Adrenal gland (tissue), 12 donors: ENCODE data around the gene PRKCE. TPM values are rescaled to one million over a fixed set of nuclear protein-coding genes. Genes with fewer than 3 reads are reported as not detected.

Source experiments
- DNase-seq, 7 donors: peaks; one replicate each; pipeline ENCODE4 v3.0.0-alpha.2; 2019 to 2020
- H3K27ac ChIP-seq, 5 donors: fragments of 200-600 bp; sonication (generic) in 4 of 5; 1 replicate in 3 of 5; 2 replicates in 2 of 5; pipeline versions ENCODE4 v1.5.1 to v1.8.0; 2016 to 2020; ENCODE audit warnings: mild to moderate bottlenecking in 1 of 5
- H3K27me3 ChIP-seq: fragments of 200-600 bp; 2 replicates; pipeline ENCODE4 v1.8.0; 2021
- H3K36me3 ChIP-seq, 2 donors: fragments of 200-600 bp; replicated peaks in 1 of 2; 1 replicate in 1 of 2; 2 replicates in 1 of 2; pipeline versions ENCODE4 v1.5.1 to v1.8.0; 2018 to 2022
- H3K4me1 ChIP-seq, 2 donors: fragments of 200-600 bp; replicated peaks in 1 of 2; 1 replicate in 1 of 2; 2 replicates in 1 of 2; pipeline versions ENCODE4 v1.5.1 to v1.8.0; 2018 to 2021
- H3K4me3 ChIP-seq, 4 donors: fragments of 200-600 bp; sonication (generic) in 3 of 4; one replicate each; pipeline ENCODE4 v1.5.1; 2016 to 2018
- H3K9me3 ChIP-seq, 3 donors: fragments of 200-600 bp; sonication (generic) in 1 of 3; replicated peaks in 1 of 3; 1 replicate in 2 of 3; 2 replicates in 1 of 3; pipeline versions ENCODE4 v1.5.1 to v1.8.0; 2016 to 2021
- CTCF ChIP-seq, 6 experiments: fragments of 450-650 bp in 4 of 6; fragments of 200-600 bp in 2 of 6; sonication (generic) in 1 of 6; IDR thresholded peaks; 1 replicate in 5 of 6; 2 replicates in 1 of 6; pipeline versions ENCODE4 v1.5.1 to v1.8.0; 2016 to 2021; ENCODE audit warnings: antibody characterized with exemption in 6 of 6, mild to moderate bottlenecking in 2 of 6, moderate library complexity in 1 of 6
- POLR2A ChIP-seq, 2 donors: fragments of 450-650 bp; IDR thresholded peaks; one replicate each; pipeline ENCODE4 v1.6.1; 2017; ENCODE audit warnings: antibody characterized with exemption in 2 of 2, mild to moderate bottlenecking in 2 of 2, moderate library complexity in 1 of 2
- WGBS, 4 donors: extraction: QIAGEN DNeasy Blood & Tissue Kit in 2 of 4; methylation state at CpG; one replicate each; pipeline versions ENCODE4 v1.1.5 to v1.1.7; 2013 to 2017; 5-methylcytosine and 5-hydroxymethylcytosine counted together
- intact Hi-C, 2 donors: fragments of 100-400 bp; cut with DNase I; formaldehyde crosslinking; loops; one replicate each; pipeline versions ENCODE4 v1.14.1 to v1.15.0; 2022 to 2023
- polyA plus RNA-seq, 3 donors: library from polyadenylated mRNA; stranded (reverse); fragments of 200-250 nt in 2 of 3; fragments of 350-450 nt in 1 of 3; fragmentation: Illumina TruSeq in 1 of 3; extraction: RNeasy Lipid Tissue Mini Kit (QIAGEN cat#74804) in 1 of 3; gene quantifications; one replicate each; pipeline ENCODE4 v1.2.3, GENCODE V29; 2013 to 2014
- total RNA-seq, 9 donors: library from RNA; depleted of rRNA in 4 of 9; stranded (reverse); fragments of >200 nt in 4 of 9; fragments of 120-200 nt in 1 of 9; fragmentation: NEBNext Ultra II Directional in 1 of 9; extraction: Animal tissue kit (Norgen Biotek cat#: 25700) in 1 of 9; gene quantifications; one replicate each; pipeline versions ENCODE4 v1.1.0 to v1.2.4, GENCODE V29; 2013 to 2023
- donor health status: healthy with polysubstance abuse.
- donor health status: Bipolar disorder and iron deficiency.
- donor health status: DM: yes; HTN: yes; CAD: no.
- donor health status: DM: no; HTN: no; CAD: no.
- donor health status: DM: no; HTN: no; CAD: no.
- donor health status: DM: yes; HTN: yes; CAD: no.

PRKCE gene
- total and polyA plus RNA-seq, 12 donors: 1.9 to 19.2 (median 8.0) TPM

- 29 to 61% (median 40%) methylated on average over 5 of the region's 5 CpGs for WGBS, 4 donors
- peak overlapping the region in 3 of 5 donors; percentile 1 to 37 (median 16) for H3K27ac ChIP-seq
- intact Hi-C loops: no loop called here
- no peak overlapping the region for H3K4me3 ChIP-seq
- H3K9me3 ChIP-seq: peaks cover 0 to 5% (median 0%) of the 10 kb centered on the region in 3 donors
- peak; percentile 35 to 82 (median 75) for DNase-seq
- no peaks in the 10 kb centered on the region for H3K36me3 ChIP-seq
- H3K27me3 ChIP-seq: no peaks in the 10 kb centered on the region
- no peak for TF ChIP-seq CTCF (IDR thresholded peaks at IDR 0.05)
- no peak for TF ChIP-seq POLR2A (IDR thresholded peaks at IDR 0.05)
- peaks cover 10 to 14% of the 10 kb centered on the region in 2 donors for H3K4me1 ChIP-seq
Observed at GRCh38 chr2:45872211-45872610, 220.7 kb downstream of the PRKCE start.

- Histone ChIP-seq H3K4me1 (peaks cover 10 to 14% of the 10 kb centered on the region in 2 donors), H3K27ac (no peak overlapping the region), H3K27me3 (no peaks in the 10 kb centered on the region), H3K4me3 (no peak overlapping the region), H3K9me3 (peaks cover 0 to 5% (median 0%) of the 10 kb centered on the region in 3 donors), H3K36me3 (no peaks in the 10 kb centered on the region)
- intact Hi-C loops: no loop called here
- no peak for TF ChIP-seq CTCF (IDR thresholded peaks at IDR 0.05)
- TF ChIP-seq POLR2A (IDR thresholded peaks at IDR 0.05): no peak
- WGBS, 4 donors: 52 to 80% (median 72%) methylated on average over 2 to 3 of the region's 3 CpGs
- DNase-seq: peak; percentile 43 to 90 (median 82)
Observed at GRCh38 chr2:45874344-45874743, 222.9 kb downstream of the PRKCE start.

- Histone ChIP-seq H3K9me3 (peaks cover 0 to 5% (median 0%) of the 10 kb centered on the region in 3 donors), H3K4me3 (no peak overlapping the region), H3K27me3 (no peaks in the 10 kb centered on the region), H3K4me1 (peaks cover 8 to 12% of the 10 kb centered on the region in 2 donors), H3K36me3 (no peaks in the 10 kb centered on the region), H3K27ac (no peak overlapping the region)
- 91 to 100% (median 98%) methylated on average over 2 of the region's 2 CpGs for WGBS, 4 donors
- TF ChIP-seq POLR2A (IDR thresholded peaks at IDR 0.05) (no peak), CTCF (IDR thresholded peaks at IDR 0.05) (no peak)
- intact Hi-C loops: no loop called here
- DNase-seq: no peak
Observed at GRCh38 chr2:45876611-45877010, 225.1 kb downstream of the PRKCE start.

GRCh38 chr2:45879406-45879805 is 227.9 kb downstream of the PRKCE start:
- intact Hi-C loops: no loop called here
- Histone ChIP-seq H3K9me3 (peaks cover 0 to 5% (median 0%) of the 10 kb centered on the region in 3 donors), H3K36me3 (no peaks in the 10 kb centered on the region), H3K4me1 (peaks cover 5 to 17% of the 10 kb centered on the region in 2 donors), H3K27ac (no peak overlapping the region), H3K27me3 (no peaks in the 10 kb centered on the region), H3K4me3 (no peak overlapping the region)
- TF ChIP-seq POLR2A (IDR thresholded peaks at IDR 0.05) (no peak), CTCF (IDR thresholded peaks at IDR 0.05) (no peak)
- 94 to 97% (median 95%) methylated on average over 6 of the region's 6 CpGs for WGBS, 4 donors
- DNase-seq: no peak
